Measurements from ENCODE around the gene UNCX.

Gene UNCX

GRCh38 chr7:1233333-1234048 lies 819 bp downstream of the UNCX start:
- no peak for DNase-seq

DNA sequence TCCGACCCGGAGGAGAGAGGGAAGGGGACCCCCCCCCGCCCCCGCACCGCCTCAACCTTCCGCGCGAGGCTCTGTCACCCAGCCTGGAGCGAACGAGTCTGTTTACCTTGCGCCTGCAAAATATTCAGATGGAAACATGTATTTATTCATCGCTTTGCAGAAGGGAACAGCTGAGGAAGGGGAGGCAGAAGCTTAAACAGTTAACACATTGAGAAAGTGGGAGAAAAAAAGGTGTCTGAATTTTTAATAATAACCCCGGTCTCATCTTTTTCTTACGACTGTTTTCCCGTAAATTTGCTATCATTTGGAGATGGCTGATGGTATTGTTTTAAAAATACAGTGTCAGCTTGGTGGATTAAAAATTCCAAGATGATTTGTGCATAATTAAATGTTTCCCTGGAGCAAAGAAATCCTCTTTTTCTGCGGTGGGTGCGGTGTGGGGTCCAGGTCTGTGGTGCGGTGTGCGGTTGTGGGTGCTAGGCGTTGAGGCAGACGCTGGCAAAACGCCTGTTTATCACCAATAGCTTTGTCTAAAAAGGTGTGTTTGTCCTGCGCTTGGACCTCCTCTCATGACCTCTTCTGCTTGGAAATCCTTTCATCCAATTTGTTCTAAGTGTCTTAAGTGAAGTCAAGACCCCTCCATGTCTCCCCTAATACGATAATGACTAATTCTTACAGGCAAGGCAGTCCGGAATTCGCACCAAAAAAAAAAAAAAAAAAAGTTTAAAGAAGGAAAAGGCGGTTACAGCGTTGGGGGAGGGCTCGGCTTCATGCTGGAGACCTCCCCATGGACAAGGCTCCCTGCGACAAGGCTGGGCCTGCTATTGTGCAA lies 1.6 kb downstream of the UNCX start:
- DNase-seq = no peak

DNA sequence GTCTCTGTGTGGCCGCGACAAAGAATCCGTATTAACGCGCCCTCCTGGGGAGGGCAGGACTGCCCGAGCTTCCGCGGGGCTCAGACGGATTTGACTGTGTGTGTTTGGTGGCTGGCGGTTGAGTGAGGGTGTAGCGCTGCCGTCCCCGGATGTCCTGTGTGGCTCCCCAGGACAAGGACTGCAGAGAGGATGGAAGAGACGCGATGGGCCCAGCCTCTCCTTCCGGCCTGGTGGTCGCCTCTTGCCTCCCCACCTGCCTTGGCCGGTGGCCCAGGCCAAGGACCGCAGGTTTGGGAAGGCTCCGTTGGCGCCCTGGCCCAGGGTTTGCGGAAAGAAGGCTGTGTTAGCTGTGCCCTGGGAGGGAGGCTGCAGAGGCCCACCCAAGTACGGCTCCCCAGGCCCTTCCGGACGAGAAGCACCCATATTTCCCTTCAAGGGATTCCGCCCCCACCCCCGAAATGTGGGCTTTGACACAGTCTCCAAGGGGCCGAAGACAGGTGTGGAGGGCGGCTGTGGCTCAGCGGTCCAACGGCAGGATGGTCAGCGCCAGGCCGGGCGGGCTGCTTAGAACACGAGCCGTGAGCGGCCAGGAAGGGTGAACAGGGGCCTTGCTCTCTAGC lies 2.3 kb downstream of the UNCX start:
- no peak for DNase-seq

DNA sequence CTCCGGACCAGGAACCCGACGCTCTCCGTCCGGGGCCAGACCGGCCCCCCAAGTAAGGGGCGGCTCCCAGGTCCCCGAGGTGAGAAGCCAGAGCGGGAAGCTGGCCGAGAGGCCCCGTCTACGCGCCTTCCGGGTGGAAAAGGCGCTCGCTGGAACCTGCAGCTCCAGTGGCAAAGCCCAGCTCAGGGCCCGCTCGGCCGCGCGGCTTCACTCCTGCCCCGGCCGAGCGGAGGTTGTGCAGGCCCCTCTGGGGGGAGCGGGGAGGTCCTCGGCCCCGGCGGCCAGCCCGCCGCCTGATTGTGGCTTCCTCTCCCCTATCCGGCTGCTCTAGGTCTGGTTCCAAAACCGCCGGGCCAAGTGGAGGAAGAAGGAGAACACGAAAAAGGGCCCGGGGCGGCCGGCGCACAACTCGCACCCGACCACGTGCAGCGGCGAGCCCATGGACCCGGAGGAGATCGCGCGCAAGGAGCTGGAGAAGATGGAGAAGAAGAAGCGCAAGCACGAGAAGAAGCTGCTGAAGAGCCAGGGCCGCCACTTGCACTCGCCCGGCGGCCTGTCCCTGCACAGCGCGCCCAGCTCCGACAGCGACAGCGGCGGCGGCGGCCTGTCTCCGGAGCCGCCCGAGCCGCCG lies 2.9 kb downstream of the UNCX start:
- no peak for DNase-seq

GRCh38 chr7:1236132-1236661 lies 3.5 kb downstream of the UNCX start:
- no peak for DNase-seq

- no peak for DNase-seq
These were observed 4.4 kb downstream of the UNCX start for GRCh38 chr7:1236831-1237701.

GRCh38 chr7:1237704-1238255 lies 5.1 kb downstream of the UNCX start:
- DNase-seq = no peak

GRCh38 chr7:1238450-1238882 lies 5.8 kb downstream of the UNCX start:
- no peak for DNase-seq

- no peak for DNase-seq
These were observed 6.5 kb downstream of the UNCX start for GRCh38 chr7:1238931-1239802.

- DNase-seq = no peak
These were observed 7.3 kb downstream of the UNCX start for GRCh38 chr7:1239803-1240516.

DNA sequence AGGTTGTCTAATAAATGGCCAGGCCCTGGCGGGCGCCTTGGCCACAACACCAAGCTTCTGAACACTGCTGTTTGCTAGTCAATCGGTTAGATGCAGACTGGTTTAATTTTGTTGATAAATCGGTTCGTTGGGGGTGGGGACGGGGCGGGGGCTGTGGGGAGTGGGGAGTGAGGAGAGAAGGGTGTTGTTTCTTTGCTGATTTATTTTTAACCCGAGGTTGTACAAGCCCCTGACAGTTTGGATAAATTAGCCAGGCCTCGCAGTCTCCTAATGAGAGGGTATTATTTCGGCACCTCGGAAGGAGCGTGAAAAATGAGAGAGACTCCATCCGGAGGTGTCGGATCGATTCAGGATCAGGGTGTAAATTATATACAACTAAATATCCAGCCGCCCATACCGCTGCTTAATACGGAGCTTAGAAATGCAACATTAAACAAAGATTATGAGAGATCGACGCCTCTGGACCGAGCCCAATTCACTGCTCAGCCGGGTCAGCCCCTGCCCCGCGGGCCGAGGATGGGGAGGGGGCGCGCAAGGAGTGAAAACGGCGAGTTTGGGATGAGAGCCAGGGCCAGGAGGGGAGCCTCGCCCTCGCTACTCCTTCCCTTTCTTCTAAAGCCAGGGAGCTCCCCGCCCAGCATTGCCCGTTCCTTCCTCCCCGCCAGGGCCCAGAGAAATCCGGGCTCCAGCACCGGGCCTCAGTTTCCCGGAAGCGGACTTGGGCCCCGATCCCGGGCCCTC lies 8.0 kb downstream of the UNCX start:
- no peak for DNase-seq

DNA sequence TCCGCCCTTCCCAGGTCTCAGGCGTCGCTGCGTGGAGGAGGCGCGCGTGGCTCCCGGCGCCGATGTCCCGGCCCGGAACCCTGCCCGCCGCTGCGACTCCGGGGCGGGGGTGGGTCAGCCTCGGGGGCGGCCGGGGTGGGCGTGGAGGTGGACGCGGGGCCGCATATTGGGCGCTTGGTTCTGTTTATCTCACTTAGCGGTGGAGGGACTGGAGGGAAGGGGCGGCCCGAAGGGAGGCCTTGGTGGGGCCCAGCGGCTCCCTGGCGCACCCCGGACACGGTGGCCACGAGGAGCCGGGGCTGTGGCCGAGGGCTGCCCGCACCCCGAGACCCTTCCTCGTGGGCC lies 8.6 kb downstream of the UNCX start:
- DNase-seq = no peak

GRCh38 chr7:1241603-1242255 lies 9.1 kb downstream of the UNCX start:
- DNase-seq = no peak

GRCh38 chr7:1242256-1242605 lies 9.6 kb downstream of the UNCX start:
- no peak for DNase-seq

DNA sequence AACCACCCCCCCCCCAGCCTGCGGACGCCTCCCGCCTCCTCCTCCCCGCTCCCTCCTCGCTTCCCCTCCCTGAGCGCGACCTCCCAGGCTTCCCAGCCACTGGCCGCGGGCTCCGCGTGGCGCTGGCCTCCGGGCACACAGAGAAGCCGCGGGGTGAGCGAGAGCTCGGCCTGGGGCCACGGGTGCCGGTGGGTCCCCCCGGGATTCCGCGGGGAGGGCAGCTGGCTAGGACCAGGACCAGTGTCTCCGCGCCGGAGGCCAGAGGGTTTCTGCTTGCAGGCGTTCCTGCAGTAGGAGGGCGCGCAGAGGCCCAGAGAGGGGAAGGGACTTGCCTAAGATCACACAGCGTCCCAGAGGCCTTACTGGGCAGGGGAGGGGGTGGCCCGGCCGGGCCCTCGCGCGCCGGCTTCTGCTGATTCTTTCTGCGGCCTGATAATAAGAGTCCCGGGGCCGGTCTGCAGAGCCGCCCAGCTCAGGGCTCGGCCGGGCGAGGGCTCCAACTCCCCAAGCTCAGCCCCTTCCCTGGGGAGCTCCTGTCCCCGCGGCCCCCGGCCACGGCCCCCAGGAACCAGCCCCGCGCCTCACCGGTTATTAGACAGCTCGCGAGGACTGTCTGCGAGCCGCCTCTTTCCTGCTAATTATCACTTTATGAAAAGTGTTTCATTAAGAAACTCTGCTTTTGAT lies 10.1 kb downstream of the UNCX start:
- no peak for DNase-seq

- no peak for DNase-seq
These were observed 10.8 kb downstream of the UNCX start for GRCh38 chr7:1243290-1243963.

- no peak for DNase-seq
These were observed 11.3 kb downstream of the UNCX start for GRCh38 chr7:1243964-1244416.

Data from KG1 (cell line).